Esophagus muscularis mucosa (tissue), 4 donors: ENCODE measurements around the gene FEZF1. TPM values are rescaled to one million over a fixed set of nuclear protein-coding genes. Genes with fewer than 3 reads are reported as not detected.

Experiments
- DNase-seq: peaks from one replicate; pipeline ENCODE4 v3.0.0-alpha.2; 2017; ENCODE audit errors: extremely low spot score
- H3K27ac ChIP-seq, 4 donors: fragments of 200-600 bp; sonication (generic); replicated peaks in 1 of 4; 1 replicate in 3 of 4; 2 replicates in 1 of 4; pipeline ENCODE4 v1.5.1; 2016 to 2019; ENCODE audit warnings: mild to moderate bottlenecking in 1 of 4
- H3K27me3 ChIP-seq, 4 donors: fragments of 200-600 bp; sonication (generic); one replicate each; pipeline versions ENCODE4 v1.5.1 to v1.6.0; 2016 to 2019
- H3K36me3 ChIP-seq, 4 donors: fragments of 200-600 bp; sonication (generic); one replicate each; pipeline ENCODE4 v1.5.1; 2016 to 2019
- H3K4me1 ChIP-seq, 4 donors: fragments of 200-600 bp; sonication (generic); one replicate each; pipeline ENCODE4 v1.5.1; 2016 to 2019
- H3K4me3 ChIP-seq, 4 donors: fragments of 200-600 bp; sonication (generic); 1 replicate in 2 of 4; 2 replicates in 2 of 4; pipeline ENCODE4 v1.5.1; 2016 to 2019; ENCODE audit warnings: mild to moderate bottlenecking in 4 of 4, moderate library complexity in 1 of 4
- H3K9me3 ChIP-seq, 4 donors: fragments of 200-600 bp; sonication (generic); 1 replicate in 3 of 4; 2 replicates in 1 of 4; pipeline ENCODE4 v1.5.1; 2016 to 2019
- EP300 ChIP-seq: sonication (generic); formaldehyde crosslinking; IDR thresholded peaks from one replicate; pipeline ENCODE4 v1.6.1; 2017; ENCODE audit warnings: antibody characterized with exemption
- POLR2A ChIP-seq: fragments of 450-650 bp; IDR thresholded peaks from one replicate; pipeline ENCODE4 v1.6.1; 2017; ENCODE audit warnings: antibody characterized with exemption, moderate library complexity, mild to moderate bottlenecking, low read depth
- POLR2AphosphoS5 ChIP-seq, 2 donors: sonication (generic); formaldehyde crosslinking; IDR thresholded peaks; one replicate each; pipeline ENCODE4 v1.6.1; 2017; ENCODE audit warnings: antibody characterized with exemption in 2 of 2
- WGBS: methylation state at CpG from one replicate; pipeline ENCODE4 v1.1.5; 2018; 5-methylcytosine and 5-hydroxymethylcytosine counted together
- intact Hi-C: fragments of 100-400 bp; cut with DNase I; formaldehyde crosslinking; loops from one replicate; pipeline ENCODE4 v1.15.1; 2023
- total RNA-seq, 4 donors: library from RNA; depleted of rRNA; stranded (reverse); fragments of >200 nt; gene quantifications; one replicate each; pipeline versions ENCODE4 v1.1.0 to v1.2.1, GENCODE V29; 2016
- TF ChIP-seq, protein P1 (sequence below), 3 experiments: fragments of 200-600 bp in 2 of 3; fragments of 450-650 bp in 1 of 3; sonication (generic) in 2 of 3; IDR thresholded peaks; one replicate each; pipeline ENCODE4 v1.5.1; 2017 to 2019; ENCODE audit warnings: antibody characterized with exemption in 3 of 3, mild to moderate bottlenecking in 2 of 3, moderate library complexity in 1 of 3

Gene FEZF1
- total RNA-seq, 4 donors from 2014 or later, result not detected

DNA sequence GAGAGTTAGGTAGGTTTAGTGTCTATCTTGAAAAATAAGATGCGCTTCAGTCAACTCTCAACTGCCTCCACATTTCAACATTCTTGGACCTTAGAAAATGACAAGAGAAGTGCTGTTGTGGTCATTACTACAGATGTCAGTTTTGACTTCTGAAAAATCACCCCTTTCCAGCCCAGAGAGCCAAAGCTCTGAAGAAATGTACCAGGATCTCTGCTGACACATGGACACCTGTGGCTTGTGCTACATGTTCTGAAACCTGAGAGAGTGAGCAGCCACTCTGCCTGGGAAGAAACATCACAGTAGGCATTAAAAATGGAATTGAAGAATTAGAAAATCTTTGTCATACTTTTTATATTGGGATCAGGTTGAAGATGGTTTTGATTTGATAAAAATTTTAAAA lies 35.9 kb upstream of the FEZF1 start:
- Histone ChIP-seq H3K36me3 (peaks cover 0 to 4% (median 0%) of the 10 kb centered on the region in 4 donors), H3K4me3 (no peak overlapping the region), H3K4me1 (no peaks in the 10 kb centered on the region), H3K27me3 (no peaks in the 10 kb centered on the region), H3K9me3 (no peaks in the 10 kb centered on the region), H3K27ac (no peak overlapping the region)
- intact Hi-C loops, result no loop called here
- TF ChIP-seq, protein P1, sequence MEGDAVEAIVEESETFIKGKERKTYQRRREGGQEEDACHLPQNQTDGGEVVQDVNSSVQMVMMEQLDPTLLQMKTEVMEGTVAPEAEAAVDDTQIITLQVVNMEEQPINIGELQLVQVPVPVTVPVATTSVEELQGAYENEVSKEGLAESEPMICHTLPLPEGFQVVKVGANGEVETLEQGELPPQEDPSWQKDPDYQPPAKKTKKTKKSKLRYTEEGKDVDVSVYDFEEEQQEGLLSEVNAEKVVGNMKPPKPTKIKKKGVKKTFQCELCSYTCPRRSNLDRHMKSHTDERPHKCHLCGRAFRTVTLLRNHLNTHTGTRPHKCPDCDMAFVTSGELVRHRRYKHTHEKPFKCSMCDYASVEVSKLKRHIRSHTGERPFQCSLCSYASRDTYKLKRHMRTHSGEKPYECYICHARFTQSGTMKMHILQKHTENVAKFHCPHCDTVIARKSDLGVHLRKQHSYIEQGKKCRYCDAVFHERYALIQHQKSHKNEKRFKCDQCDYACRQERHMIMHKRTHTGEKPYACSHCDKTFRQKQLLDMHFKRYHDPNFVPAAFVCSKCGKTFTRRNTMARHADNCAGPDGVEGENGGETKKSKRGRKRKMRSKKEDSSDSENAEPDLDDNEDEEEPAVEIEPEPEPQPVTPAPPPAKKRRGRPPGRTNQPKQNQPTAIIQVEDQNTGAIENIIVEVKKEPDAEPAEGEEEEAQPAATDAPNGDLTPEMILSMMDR (IDR thresholded peaks at IDR 0.05), result no peak
- TF ChIP-seq POLR2AphosphoS5 (IDR thresholded peaks at IDR 0.05) (no peak), POLR2A (no peak), EP300 (no peak)
- whole genome bisulfite sequencing, result 87% methylated on average over 1 of the region's 1 CpG
- no peak for DNase-seq

DNA sequence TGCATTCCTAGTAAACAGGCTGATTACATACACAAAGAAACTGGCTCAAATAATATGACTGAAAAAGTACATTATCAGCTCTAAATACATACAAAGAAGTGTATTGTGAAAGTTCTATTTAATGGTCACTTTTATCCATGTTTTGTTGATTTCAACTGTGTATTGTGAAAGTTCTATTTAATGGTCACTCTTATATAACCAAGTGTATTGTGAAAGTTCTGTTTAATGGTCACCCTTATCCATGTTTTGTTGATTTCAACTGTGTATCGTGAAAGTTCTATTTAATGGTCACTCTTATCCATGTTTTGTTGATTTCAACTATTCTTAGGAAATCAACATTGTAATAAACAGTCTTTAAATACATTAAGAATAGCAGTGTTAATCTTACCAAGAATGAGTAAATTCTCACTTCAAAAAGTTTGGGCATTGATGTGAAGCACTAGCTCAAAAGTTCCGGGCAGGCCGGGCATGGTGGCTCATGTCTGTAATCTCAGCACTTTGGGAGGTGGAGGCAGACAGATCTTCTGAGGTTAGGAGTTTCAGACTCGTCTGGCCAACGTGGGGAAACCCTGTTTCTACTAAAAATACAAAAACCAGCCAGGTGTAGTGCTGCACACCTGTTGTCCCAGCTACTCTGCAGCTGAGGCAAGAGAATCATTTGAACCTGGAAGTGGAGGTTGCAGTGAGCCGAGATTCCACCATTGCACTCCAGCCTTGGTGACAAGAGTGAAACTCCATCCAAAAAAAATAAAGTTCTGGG lies 34.8 kb upstream of the FEZF1 start:
- Histone ChIP-seq H3K27me3 (no peaks in the 10 kb centered on the region), H3K36me3 (peaks cover 0 to 4% (median 0%) of the 10 kb centered on the region in 4 donors), H3K4me1 (no peaks in the 10 kb centered on the region), H3K9me3 (no peaks in the 10 kb centered on the region), H3K27ac (no peak overlapping the region), H3K4me3 (no peak overlapping the region)
- DNase-seq, result no peak
- intact Hi-C loops, result no loop called here
- WGBS, result 87% methylated on average over 6 of the region's 6 CpGs
- TF ChIP-seq, protein P1 (IDR thresholded peaks at IDR 0.05), result no peak
- TF ChIP-seq EP300, result no peak
- TF ChIP-seq POLR2AphosphoS5 (IDR thresholded peaks at IDR 0.05), result no peak
- TF ChIP-seq POLR2A, result no peak

DNA sequence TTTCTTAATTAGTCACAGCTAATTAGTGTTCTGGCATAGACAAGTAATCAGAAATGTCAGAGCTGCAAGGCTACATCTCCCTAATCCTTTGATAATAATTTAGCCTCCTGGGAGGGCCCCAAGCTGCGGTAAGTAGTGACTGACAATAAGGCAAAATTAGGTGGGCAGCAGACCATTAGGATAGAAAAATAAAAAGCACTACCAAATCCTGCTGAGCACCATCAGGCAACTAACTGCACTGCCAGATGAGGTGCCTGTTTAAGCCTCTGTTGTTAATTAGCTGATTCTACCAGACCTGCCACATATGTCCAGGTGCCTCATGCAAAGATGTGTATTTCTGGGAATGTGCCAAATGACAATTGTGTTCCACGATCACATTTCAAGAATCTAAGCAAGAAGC lies 32.5 kb upstream of the FEZF1 start:
- Histone ChIP-seq H3K27me3 (no peaks in the 10 kb centered on the region), H3K4me1 (no peaks in the 10 kb centered on the region), H3K36me3 (peaks cover 0 to 4% (median 0%) of the 10 kb centered on the region in 4 donors), H3K4me3 (no peak overlapping the region), H3K9me3 (no peaks in the 10 kb centered on the region), H3K27ac (no peak overlapping the region)
- DNase-seq, result no peak
- WGBS, result 70% methylated on average over 2 of the region's 2 CpGs
- intact Hi-C loops, result no loop called here
- no peak for TF ChIP-seq EP300
- TF ChIP-seq, protein P1 (IDR thresholded peaks at IDR 0.05), result no peak
- no peak for TF ChIP-seq POLR2A
- TF ChIP-seq POLR2AphosphoS5 (IDR thresholded peaks at IDR 0.05), result no peak

DNA sequence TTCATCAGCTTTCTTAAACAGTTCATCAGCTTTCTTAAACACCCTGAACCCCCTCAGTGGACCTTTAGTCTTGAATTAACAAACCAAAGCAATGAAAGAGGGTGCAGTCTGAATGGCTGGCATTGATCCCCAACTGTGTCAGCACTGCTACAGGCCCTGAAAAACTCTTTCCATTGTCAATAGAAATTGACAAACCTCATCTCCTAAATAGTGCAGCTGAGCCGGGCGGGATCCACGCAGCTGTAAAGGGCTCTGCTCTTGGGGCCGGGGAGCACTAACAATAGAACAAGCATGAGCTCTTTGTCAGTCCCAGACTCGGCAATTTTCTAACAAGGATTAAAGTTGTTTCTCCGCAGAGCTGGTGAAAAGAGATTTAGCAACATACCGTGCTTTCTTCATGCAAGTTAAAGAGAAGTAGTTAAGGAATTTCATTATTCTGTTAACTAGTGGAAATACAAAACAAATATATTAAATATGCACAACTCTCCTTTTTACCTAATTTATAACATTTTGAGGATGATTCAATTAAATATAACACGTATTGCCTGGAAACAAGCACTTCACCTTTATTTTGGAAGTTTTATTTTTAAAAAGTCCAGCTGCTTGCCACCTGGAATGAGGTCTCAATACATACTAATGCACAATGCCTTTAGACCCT lies 24.7 kb upstream of the FEZF1 start:
- H3K4me3 ChIP-seq, result no peak overlapping the region
- no peak for DNase-seq
- no peaks in the 10 kb centered on the region for H3K27me3 ChIP-seq
- peaks cover 0 to 4% (median 0%) of the 10 kb centered on the region in 4 donors for H3K36me3 ChIP-seq
- TF ChIP-seq, protein P1 (IDR thresholded peaks at IDR 0.05), result no peak
- TF ChIP-seq POLR2AphosphoS5 (IDR thresholded peaks at IDR 0.05) (no peak), POLR2A (no peak), EP300 (no peak)
- 63% methylated on average over 8 of the region's 8 CpGs for WGBS
- no peaks in the 10 kb centered on the region for H3K4me1 ChIP-seq
- H3K9me3 ChIP-seq, result no peaks in the 10 kb centered on the region
- no peak overlapping the region for H3K27ac ChIP-seq
- intact Hi-C loops, result no loop called here
